Sciatic nerve (tissue), 2 donors: ENCODE results near the gene TBX1. TPM values are rescaled to one million over a fixed set of nuclear protein-coding genes. Genes with fewer than 3 reads are reported as not detected.

ENCODE experiments used
- ATAC-seq: fragments of 200-7000 bp; cut with Tn5 transposase; one replicate; pipeline ENCODE4 v1.9.1; 2020; ENCODE audit warnings: mild to moderate bottlenecking, moderate library complexity
- DNase-seq: peaks from one replicate; pipeline ENCODE4 v3.0.0-alpha.2; 2020; ENCODE audit warnings: low spot score
- intact Hi-C: fragments of 100-400 bp; cut with DNase I; formaldehyde crosslinking; loops from one replicate; pipeline ENCODE4 v1.14.2; 2022
- total RNA-seq: library from RNA; stranded (reverse); fragmentation: NEBNext Ultra II Directional; extraction: Animal tissue kit (Norgen Biotek cat#: 25700); gene quantifications from one replicate; pipeline ENCODE4 v1.2.1, GENCODE V29; 2021
- donor health status: DM: no; HTN: no; CAD: no.
- donor health status: DM: no; HTN: no; CAD: no.

The TBX1 gene
- total RNA-seq: 4.2 TPM

DNA sequence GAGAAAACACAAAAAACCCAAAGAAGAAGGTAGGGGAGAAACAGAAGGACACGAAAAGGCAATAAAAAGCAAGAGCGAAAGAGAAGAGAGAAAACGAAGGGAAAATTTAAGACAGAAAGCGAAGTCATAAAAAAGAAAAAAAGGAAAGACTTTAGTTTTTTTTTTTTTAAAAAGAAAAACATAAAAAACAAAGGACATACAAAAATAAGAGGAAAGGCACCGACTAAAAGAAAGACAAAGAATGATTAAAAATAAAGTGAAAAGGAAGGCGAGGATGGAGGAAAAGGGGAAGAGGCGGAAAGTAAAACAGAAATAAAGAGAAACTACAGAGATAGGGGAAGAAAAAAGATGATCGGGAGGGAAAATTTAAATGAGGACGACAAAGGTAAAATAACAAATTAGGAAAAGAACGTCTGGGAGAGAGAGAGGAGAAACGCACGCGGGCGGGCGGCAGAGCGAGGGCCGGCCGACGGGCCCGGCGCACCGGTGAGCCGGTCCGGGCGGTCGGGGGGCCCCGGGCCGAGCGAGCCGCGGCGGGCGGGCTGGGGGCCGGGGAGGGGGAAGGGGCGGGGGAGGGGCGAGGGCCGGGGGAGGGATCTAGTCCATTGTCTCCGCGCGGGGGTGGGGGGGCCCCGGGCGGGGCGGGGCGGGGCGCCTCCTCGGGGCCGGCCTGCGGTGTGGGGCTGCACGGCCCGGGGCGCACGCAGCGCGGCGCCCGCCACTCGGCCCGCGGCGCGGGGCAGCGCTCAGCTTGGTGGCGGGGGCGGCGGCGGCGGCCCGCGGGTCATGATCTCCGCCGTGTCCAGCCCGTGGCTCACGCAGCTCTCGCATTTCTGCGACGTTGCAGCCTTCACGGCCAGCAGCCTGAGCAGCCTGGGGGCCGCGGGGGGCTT lies at the start of gene TBX1:
TBX1 (plus strand) TSS at position 721 of the 893 bp plus-strand sequence; CDS start at position 787, 66 bp downstream.
- no peak for DNase-seq
- intact Hi-C loops: no loop called here
- no peak for ATAC-seq

- ATAC-seq (no peak), DNase-seq (no peak)
- intact Hi-C loops: no loop called here
Observed at GRCh38 chr22:19713245-19713644, 47.3 kb upstream of the TBX1 start.

DNA sequence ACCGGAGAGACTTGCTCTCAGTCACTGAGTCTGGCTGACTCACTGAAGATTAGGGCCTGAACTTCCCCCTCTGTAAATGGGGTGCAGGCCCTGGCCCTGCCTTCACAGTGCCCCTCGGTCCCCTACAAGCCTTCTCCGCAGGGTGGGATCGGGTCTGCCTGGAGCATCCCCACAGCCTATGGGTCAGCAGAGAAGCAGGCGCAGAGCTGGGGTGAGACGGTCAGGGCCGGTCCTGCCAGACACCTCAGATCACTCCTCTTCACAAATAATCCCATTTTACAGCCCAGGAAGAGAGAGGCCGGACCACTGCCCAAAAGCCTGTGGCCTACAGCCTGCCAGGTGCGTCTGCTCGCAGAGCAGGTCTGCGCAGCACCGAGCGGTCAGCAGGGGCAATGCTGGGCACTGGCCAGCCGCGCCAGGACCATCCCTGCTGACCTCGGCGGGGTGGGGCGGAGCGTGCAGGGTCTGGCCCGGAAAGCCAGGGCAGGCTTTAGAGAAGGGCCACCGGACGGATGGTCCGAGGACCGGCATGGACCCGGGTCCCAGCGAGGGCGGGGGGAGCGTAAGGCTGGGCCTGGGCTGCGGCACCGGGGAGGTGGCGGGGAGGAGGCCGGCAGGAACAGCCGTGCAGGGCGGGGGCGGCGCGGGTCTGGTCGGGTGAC lies 46.8 kb upstream of the TBX1 start:
- ATAC-seq (peak; percentile 3), DNase-seq (no peak)
- intact Hi-C loops: no loop called here

GRCh38 chr22:19714312-19715187 lies 46.0 kb upstream of the TBX1 start, which contains the start of gene SEPTIN5:
TSS of gene SEPTIN5 (plus strand) at chr22:19714503. CDS start at chr22:19714589, 86 bp downstream.
- intact Hi-C loops: no loop called here
- ATAC-seq: no peak
- DNase-seq: no peak

GRCh38 chr22:19715188-19715930 lies 45.2 kb upstream of the TBX1 start:
- intact Hi-C loops: no loop called here
- ATAC-seq: no peak
- no peak for DNase-seq

DNA sequence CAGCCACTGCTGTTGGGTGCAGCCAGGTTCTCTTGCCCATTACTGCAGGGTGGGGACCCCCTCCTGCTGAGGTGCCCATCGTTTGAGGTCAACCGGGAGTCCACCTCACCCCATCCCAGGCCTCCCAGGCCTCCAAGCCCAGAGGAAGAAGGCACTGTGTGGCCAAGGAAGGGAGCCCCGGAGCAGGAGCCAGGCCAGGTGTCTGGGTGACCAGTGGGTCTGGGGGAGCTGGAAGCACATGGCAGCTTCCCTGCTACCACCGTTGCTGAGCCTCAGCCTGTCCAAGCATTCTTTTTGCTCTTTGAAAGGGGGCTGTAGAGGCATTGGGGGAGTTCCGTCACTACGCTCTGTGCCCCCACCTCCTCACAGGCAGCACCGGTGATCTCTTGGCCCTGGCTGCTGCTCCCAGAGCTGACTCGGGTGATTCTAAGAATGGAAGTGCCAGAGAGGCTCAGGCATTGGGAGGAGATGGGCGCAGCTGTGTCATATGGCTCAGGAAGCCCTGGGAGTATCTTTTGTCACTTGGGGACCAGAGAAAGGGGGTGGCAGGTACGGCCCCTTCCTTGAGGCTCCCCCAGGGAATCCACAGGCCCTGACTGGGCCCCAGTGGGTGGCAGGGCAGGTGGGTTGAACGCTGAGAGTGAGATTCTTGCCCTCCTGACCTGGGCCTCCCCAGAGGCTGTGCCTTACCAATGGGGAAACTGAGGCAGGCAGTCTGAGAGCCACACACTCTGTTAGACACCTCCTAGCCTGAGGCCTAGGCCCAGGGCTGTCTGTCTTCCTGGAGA lies 44.3 kb upstream of the TBX1 start:
- intact Hi-C loops: no loop called here
- no peak for DNase-seq
- no peak for ATAC-seq

- no peak for ATAC-seq
Observed at GRCh38 chr22:19716829-19717105, 43.8 kb upstream of the TBX1 start.

GRCh38 chr22:19717181-19717580 lies 43.4 kb upstream of the TBX1 start:
- DNase-seq (no peak), ATAC-seq (peak; percentile 2)
- intact Hi-C loops: no loop called here

More at GRCh38 chr22:19716829-19717105, 43.8 kb upstream of the TBX1 start:
- intact Hi-C loops: no loop called here
- DNase-seq: no peak

- peak; percentile 87 for DNase-seq
- peak; percentile 79 for ATAC-seq
- intact Hi-C loops: no loop called here
Observed at GRCh38 chr22:19717691-19718455, 42.7 kb upstream of the TBX1 start.

DNA sequence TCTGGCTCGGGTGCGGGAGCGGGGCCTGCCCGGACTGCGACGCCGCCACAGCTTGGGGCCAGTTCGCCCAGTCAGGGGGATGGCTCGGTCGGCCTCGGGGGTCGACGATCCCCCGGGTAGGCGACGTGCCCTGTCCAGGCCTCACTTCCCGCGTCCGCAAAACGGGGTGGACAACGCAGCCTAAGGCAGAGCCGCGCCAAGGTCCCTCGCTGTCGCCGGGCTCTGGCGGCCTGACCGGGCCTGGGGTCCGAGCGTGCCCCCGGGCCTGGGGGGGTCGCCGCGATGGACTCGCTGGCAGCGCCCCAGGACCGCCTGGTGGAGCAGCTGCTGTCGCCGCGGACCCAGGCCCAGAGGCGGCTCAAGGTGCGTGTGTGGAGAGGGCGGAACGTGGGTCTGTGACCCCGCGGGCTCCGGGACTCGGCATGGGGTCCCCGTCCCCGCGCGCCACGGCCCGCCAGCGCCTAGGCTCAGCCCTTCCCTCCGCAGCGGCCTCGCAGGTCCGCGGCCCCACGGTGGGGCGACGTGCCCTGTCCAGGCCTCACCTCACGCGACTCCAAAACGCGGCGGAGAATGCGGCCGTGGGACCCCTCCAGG lies 42.0 kb upstream of the TBX1 start:
- intact Hi-C loops: no loop called here
- ATAC-seq (no peak), DNase-seq (no peak)

DNA sequence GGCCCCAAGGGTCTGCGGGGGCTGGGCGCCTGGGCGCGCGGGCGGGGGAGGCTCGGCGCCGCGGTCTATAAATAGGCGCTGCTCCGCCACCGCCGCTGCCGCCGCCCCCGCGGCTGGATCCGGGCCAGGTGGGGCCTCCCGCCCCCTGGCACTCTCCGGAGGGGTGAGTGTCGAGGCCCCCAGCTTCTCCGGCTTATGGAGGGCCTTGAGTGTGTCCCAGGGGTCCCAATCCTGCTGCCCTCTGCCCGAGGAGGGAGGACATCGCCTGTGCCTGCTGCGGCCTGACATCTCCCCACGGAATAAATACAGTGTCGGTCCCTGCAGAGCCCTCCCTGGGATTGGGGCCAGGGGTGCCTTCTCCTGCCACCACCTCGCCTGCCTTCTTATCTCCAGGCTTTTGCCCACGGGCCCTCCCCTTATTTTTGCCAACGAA lies 41.5 kb upstream of the TBX1 start:
- intact Hi-C loops: no loop called here
- ATAC-seq: no peak

DNA sequence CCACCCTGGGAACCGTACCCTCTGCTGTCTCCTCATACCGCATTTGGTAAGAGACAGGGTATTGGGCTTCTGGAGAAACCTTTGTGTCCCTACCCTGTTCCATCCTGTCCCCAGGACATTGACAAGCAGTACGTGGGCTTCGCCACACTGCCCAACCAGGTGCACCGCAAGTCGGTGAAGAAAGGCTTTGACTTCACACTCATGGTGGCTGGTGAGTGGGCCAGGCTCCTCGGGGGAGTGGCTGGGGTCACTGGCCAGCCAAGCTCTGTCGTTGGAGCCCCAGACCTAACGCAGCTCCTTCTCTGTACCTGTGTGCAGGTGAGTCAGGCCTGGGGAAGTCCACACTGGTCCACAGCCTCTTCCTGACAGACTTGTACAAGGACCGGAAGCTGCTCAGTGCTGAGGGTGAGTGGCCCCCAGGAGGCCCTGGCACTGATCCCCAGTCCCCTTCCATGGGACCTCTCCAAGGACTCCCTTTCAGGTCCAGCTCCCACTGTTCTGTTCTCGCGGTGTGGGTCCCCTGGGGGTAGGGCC lies 41.0 kb upstream of the TBX1 start:
- ATAC-seq (no peak), DNase-seq (no peak)
- intact Hi-C loops: no loop called here

More for the DNA sequence above, 41.5 kb upstream of the TBX1 start:
- no peak for DNase-seq

- DNase-seq (no peak), ATAC-seq (no peak)
- intact Hi-C loops: no loop called here
Observed at GRCh38 chr22:19720150-19720827, 40.3 kb upstream of the TBX1 start.

GRCh38 chr22:19720999-19721329 lies 39.6 kb upstream of the TBX1 start:
- intact Hi-C loops: no loop called here
- DNase-seq (no peak), ATAC-seq (no peak)

DNA sequence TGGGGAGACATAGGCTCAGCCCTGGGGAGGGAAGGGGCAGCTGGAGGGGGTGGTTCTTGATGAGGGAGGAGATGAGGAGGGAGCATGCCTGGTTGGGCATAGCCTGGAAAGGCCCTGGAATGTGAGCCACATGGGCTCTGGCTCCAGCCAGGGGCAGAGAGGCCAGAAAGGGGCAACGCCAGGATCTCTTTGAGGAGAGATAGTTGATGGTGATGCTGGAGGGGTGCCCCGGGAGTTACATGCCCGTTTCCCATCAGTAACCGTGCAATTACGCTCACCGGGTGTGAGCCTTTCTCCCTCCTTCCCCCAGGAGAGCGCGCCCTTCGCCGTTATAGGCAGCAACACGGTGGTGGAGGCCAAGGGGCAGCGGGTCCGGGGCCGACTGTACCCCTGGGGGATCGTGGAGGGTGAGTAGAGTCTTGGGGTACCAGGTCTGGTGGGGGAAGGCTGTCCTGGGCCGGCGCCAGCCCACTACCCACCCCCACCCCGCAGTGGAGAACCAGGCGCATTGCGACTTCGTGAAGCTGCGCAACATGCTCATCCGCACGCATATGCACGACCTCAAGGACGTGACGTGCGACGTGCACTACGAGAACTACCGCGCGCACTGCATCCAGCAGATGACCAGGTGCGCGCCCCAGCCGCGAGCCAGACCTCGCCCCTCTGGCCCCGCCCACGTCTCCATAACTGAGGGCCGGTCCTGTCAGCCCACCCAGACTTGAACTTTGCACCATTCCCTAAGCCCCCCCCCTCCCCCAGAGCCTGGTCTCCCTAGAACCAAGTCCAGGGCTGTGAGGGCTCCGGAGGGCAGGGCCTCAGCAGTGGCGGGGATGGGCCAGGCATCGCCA lies 39.0 kb upstream of the TBX1 start:
- ATAC-seq: no peak
- DNase-seq: no peak
- intact Hi-C loops: no loop called here
